ENCODE results near the gene TRIM54.

DNA sequence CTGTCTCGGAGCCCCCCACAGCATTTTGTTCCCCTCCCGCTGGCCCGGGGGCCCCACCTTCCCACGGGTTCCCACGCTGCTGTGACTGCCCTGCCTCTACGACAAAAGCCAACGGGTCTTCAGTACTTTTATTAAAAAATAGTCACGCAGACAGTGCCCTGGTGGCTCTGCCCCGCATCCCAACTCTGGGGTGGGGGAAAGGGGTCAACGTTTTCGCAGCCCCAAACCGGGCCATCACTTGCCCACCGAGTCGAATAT is 25.0 kb downstream of the TRIM54 start:
- TF ChIP-seq POLR2A (IDR thresholded peaks at IDR 0.05; ENCODE audit: low read depth, low read length) (no peak), TAF1 (IDR thresholded peaks at IDR 0.05; ENCODE audit: low read depth, low read length) (no peak), POLR2AphosphoS5 (IDR thresholded peaks at IDR 0.05; ENCODE audit: low read depth, low read length) (no peak), SPI1 (IDR thresholded peaks at IDR 0.05; ENCODE audit: low read depth, low read length) (no peak), PAX5 (IDR thresholded peaks at IDR 0.05; ENCODE audit: insufficient read depth, low read length, severe bottlenecking) (no peak), POU2F2 (IDR thresholded peaks at IDR 0.05; ENCODE audit: low read depth, low read length) (no peak)

Measured in GM12891 (cell line).